ENCODE results near the gene FAM162A. TPM values are rescaled to one million over a fixed set of nuclear protein-coding genes. Genes with fewer than 3 reads are reported as not detected.

FAM162A gene
- polyA plus RNA-seq, 4 donors, result 63.5 to 105 (median 83.9) TPM

GRCh38 chr3:122403489-122403888, 19.5 kb downstream of the FAM162A start:
- H3K27me3 ChIP-seq (ENCODE audit: control insufficient read depth in 3 of 3, insufficient read depth in 3 of 3, low read length in 3 of 3), result no peaks in the 10 kb centered on the region
- no peak overlapping the region for H3K27ac ChIP-seq (ENCODE audit: low read depth in 1 of 3, low read length in 2 of 3)
- no peaks in the 10 kb centered on the region for H3K4me1 ChIP-seq (ENCODE audit: control insufficient read depth in 3 of 3, insufficient read depth in 2 of 3, low read depth in 1 of 3, low read length in 2 of 3)
- FAIRE-seq (no peak), DNase-seq (no peak)
- H3K4me3 ChIP-seq (ENCODE audit: low read depth in 1 of 3, low read length in 3 of 3), result no peak overlapping the region
- H3K36me3 ChIP-seq (ENCODE audit: control insufficient read depth in 3 of 3, insufficient read depth in 2 of 3, low read depth in 1 of 3, low read length in 3 of 3), result peaks cover 3 to 13% (median 11%) of the 10 kb centered on the region in 3 donors
- WGBS, 3 donors, result 86 to 88% (median 87%) methylated on average over 6 of the region's 6 CpGs
- H3K9me3 ChIP-seq (ENCODE audit: control insufficient read depth in 2 of 2, insufficient read depth in 1 of 2, low read depth in 1 of 2, low read length in 1 of 2), result no peaks in the 10 kb centered on the region

GRCh38 chr3:122405015-122405414, 21.0 kb downstream of the FAM162A start:
- no peak for FAIRE-seq
- peaks cover 3 to 19% (median 15%) of the 10 kb centered on the region in 3 donors for H3K36me3 ChIP-seq (ENCODE audit: control insufficient read depth in 3 of 3, insufficient read depth in 2 of 3, low read depth in 1 of 3, low read length in 3 of 3)
- 81 to 92% (median 91%) methylated on average over 3 of the region's 3 CpGs for WGBS, 3 donors

DNA sequence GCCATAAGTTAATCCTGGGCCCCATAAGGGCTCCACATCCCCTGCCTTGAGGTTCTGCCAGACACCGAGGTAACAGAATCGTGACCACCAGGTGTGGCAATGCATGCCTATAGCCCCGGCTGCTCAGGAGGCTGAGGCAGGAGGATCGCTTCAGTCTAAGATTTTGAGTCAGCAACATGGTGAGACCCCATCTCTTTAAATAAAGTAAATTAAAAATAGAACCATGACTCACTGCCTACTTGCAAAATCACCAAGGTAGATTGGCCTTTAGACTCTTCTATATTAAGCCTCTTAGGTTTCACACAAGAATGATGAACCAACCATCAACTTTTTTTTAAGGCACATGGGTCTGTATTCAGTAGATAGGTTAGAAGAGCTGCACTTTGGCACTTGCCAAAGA, 22.2 kb downstream of the FAM162A start:
- FAIRE-seq (no peak), DNase-seq (no peak)
- Histone ChIP-seq H3K4me1 (ENCODE audit: control insufficient read depth in 3 of 3, insufficient read depth in 2 of 3, low read depth in 1 of 3, low read length in 2 of 3) (no peaks in the 10 kb centered on the region), H3K27me3 (ENCODE audit: control insufficient read depth in 3 of 3, insufficient read depth in 3 of 3, low read length in 3 of 3) (no peaks in the 10 kb centered on the region), H3K27ac (ENCODE audit: low read depth in 1 of 3, low read length in 2 of 3) (no peak overlapping the region), H3K36me3 (ENCODE audit: control insufficient read depth in 3 of 3, insufficient read depth in 2 of 3, low read depth in 1 of 3, low read length in 3 of 3) (peaks cover 3 to 19% (median 17%) of the 10 kb centered on the region in 3 donors), H3K9me3 (ENCODE audit: control insufficient read depth in 2 of 2, insufficient read depth in 1 of 2, low read depth in 1 of 2, low read length in 1 of 2) (no peaks in the 10 kb centered on the region), H3K4me3 (ENCODE audit: low read depth in 1 of 3, low read length in 3 of 3) (no peak overlapping the region)
- WGBS, 3 donors, result 82 to 91% (median 89%) methylated on average over 4 of the region's 4 CpGs

More at GRCh38 chr3:122405015-122405414, 21.0 kb downstream of the FAM162A start:
- no peaks in the 10 kb centered on the region for H3K4me1 ChIP-seq (ENCODE audit: control insufficient read depth in 3 of 3, insufficient read depth in 2 of 3, low read depth in 1 of 3, low read length in 2 of 3)
- no peaks in the 10 kb centered on the region for H3K27me3 ChIP-seq (ENCODE audit: control insufficient read depth in 3 of 3, insufficient read depth in 3 of 3, low read length in 3 of 3)
- H3K9me3 ChIP-seq (ENCODE audit: control insufficient read depth in 2 of 2, insufficient read depth in 1 of 2, low read depth in 1 of 2, low read length in 1 of 2), result no peaks in the 10 kb centered on the region
- no peak overlapping the region for H3K4me3 ChIP-seq (ENCODE audit: low read depth in 1 of 3, low read length in 3 of 3)
- no peak overlapping the region for H3K27ac ChIP-seq (ENCODE audit: low read depth in 1 of 3, low read length in 2 of 3)
- no peak for DNase-seq

GRCh38 chr3:122407946-122408345, 24.0 kb downstream of the FAM162A start:
- peaks cover 3 to 22% (median 19%) of the 10 kb centered on the region in 3 donors for H3K36me3 ChIP-seq (ENCODE audit: control insufficient read depth in 3 of 3, insufficient read depth in 2 of 3, low read depth in 1 of 3, low read length in 3 of 3)

DNA sequence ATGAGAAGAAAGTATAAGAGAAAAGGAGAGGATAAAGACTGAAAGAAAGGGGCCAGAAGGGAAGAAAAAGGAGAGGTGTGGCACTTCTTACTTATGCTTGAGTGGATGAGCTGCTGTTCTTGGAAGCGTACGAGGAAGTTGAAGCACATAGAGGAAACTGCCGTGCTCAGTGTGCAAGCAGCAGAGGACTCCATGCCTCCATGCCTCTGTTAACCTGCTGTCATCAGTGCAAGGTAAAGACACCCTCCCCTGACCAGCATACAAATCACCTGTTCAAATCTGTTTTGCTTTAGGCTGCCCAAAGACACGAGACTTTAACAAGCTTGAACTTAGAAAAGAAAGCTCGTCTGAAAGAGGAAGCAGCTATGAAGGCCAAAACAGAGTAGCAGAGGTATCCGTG, 25.5 kb downstream of the FAM162A start:
- peaks cover 5 to 24% (median 16%) of the 10 kb centered on the region in 3 donors for H3K36me3 ChIP-seq (ENCODE audit: control insufficient read depth in 3 of 3, insufficient read depth in 2 of 3, low read depth in 1 of 3, low read length in 3 of 3)
- peaks cover 0 to 4% (median 0%) of the 10 kb centered on the region in 3 donors for H3K4me1 ChIP-seq (ENCODE audit: control insufficient read depth in 3 of 3, insufficient read depth in 2 of 3, low read depth in 1 of 3, low read length in 2 of 3)
- H3K27ac ChIP-seq (ENCODE audit: low read depth in 1 of 3, low read length in 2 of 3), result no peak overlapping the region

More at GRCh38 chr3:122407946-122408345, 24.0 kb downstream of the FAM162A start:
- Histone ChIP-seq H3K27ac (ENCODE audit: low read depth in 1 of 3, low read length in 2 of 3) (no peak overlapping the region), H3K27me3 (ENCODE audit: control insufficient read depth in 3 of 3, insufficient read depth in 3 of 3, low read length in 3 of 3) (no peaks in the 10 kb centered on the region), H3K9me3 (ENCODE audit: control insufficient read depth in 2 of 2, insufficient read depth in 1 of 2, low read depth in 1 of 2, low read length in 1 of 2) (no peaks in the 10 kb centered on the region), H3K4me1 (ENCODE audit: control insufficient read depth in 3 of 3, insufficient read depth in 2 of 3, low read depth in 1 of 3, low read length in 2 of 3) (no peaks in the 10 kb centered on the region), H3K4me3 (ENCODE audit: low read depth in 1 of 3, low read length in 3 of 3) (no peak overlapping the region)
- no peak for FAIRE-seq
- WGBS, 3 donors, result 88 to 89% (median 89%) methylated on average over 1 of the region's 1 CpG
- DNase-seq, result no peak

DNA sequence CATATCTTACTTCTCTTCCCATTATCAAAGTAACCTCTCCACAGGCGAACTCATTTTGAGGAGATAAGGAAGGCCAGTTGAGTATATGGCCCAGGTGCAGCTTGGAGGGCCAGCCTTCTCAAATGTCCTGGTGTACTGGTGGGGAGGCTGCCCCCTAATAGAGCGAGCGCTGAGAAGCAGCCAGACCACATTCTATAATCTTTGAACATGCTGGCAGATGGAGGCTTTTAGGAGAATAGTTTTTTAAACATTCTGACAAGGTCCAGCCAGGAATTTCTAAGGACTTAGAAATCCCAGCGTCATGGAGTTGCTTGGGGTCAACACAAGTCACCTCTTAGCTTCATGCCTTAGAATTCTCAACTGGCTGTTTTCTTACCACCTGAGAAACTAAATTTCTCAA, 26.1 kb downstream of the FAM162A start:
- no peak overlapping the region for H3K27ac ChIP-seq (ENCODE audit: low read depth in 1 of 3, low read length in 2 of 3)

More for the DNA sequence above, 25.5 kb downstream of the FAM162A start:
- DNase-seq (no peak), FAIRE-seq (no peak)
- no peaks in the 10 kb centered on the region for H3K27me3 ChIP-seq (ENCODE audit: control insufficient read depth in 3 of 3, insufficient read depth in 3 of 3, low read length in 3 of 3)
- WGBS, 3 donors, result 74 to 88% (median 87%) methylated on average over 6 of the region's 6 CpGs
- H3K9me3 ChIP-seq (ENCODE audit: control insufficient read depth in 2 of 2, insufficient read depth in 1 of 2, low read depth in 1 of 2, low read length in 1 of 2), result no peaks in the 10 kb centered on the region
- H3K4me3 ChIP-seq (ENCODE audit: low read depth in 1 of 3, low read length in 3 of 3), result no peak overlapping the region

GRCh38 chr3:122410639-122411038, 26.7 kb downstream of the FAM162A start:
- H3K4me1 ChIP-seq (ENCODE audit: control insufficient read depth in 3 of 3, insufficient read depth in 2 of 3, low read depth in 1 of 3, low read length in 2 of 3), result peaks cover 0 to 13% (median 6%) of the 10 kb centered on the region in 3 donors
- no peak overlapping the region for H3K4me3 ChIP-seq (ENCODE audit: low read depth in 1 of 3, low read length in 3 of 3)
- DNase-seq (no peak), FAIRE-seq (no peak)
- no peaks in the 10 kb centered on the region for H3K9me3 ChIP-seq (ENCODE audit: control insufficient read depth in 2 of 2, insufficient read depth in 1 of 2, low read depth in 1 of 2, low read length in 1 of 2)
- H3K36me3 ChIP-seq (ENCODE audit: control insufficient read depth in 3 of 3, insufficient read depth in 2 of 3, low read depth in 1 of 3, low read length in 3 of 3), result peaks cover 5 to 19% (median 12%) of the 10 kb centered on the region in 3 donors
- H3K27ac ChIP-seq (ENCODE audit: low read depth in 1 of 3, low read length in 2 of 3), result no peak overlapping the region
- H3K27me3 ChIP-seq (ENCODE audit: control insufficient read depth in 3 of 3, insufficient read depth in 3 of 3, low read length in 3 of 3), result no peaks in the 10 kb centered on the region
- 84 to 90% (median 87%) methylated on average over 6 of the region's 6 CpGs for WGBS, 3 donors

More for the DNA sequence above, 26.1 kb downstream of the FAM162A start:
- FAIRE-seq, result no peak
- H3K36me3 ChIP-seq (ENCODE audit: control insufficient read depth in 3 of 3, insufficient read depth in 2 of 3, low read depth in 1 of 3, low read length in 3 of 3), result peaks cover 5 to 21% (median 16%) of the 10 kb centered on the region in 3 donors
- 88 to 92% (median 90%) methylated on average over 4 of the region's 4 CpGs for WGBS, 3 donors
- no peaks in the 10 kb centered on the region for H3K9me3 ChIP-seq (ENCODE audit: control insufficient read depth in 2 of 2, insufficient read depth in 1 of 2, low read depth in 1 of 2, low read length in 1 of 2)
- H3K4me3 ChIP-seq (ENCODE audit: low read depth in 1 of 3, low read length in 3 of 3), result no peak overlapping the region
- no peaks in the 10 kb centered on the region for H3K27me3 ChIP-seq (ENCODE audit: control insufficient read depth in 3 of 3, insufficient read depth in 3 of 3, low read length in 3 of 3)
- H3K4me1 ChIP-seq (ENCODE audit: control insufficient read depth in 3 of 3, insufficient read depth in 2 of 3, low read depth in 1 of 3, low read length in 2 of 3), result peaks cover 0 to 10% (median 3%) of the 10 kb centered on the region in 3 donors
- no peak for DNase-seq

- WGBS, 3 donors, result 79 to 95% (median 91%) methylated on average over 3 of the region's 3 CpGs
- Histone ChIP-seq H3K27ac (ENCODE audit: low read depth in 1 of 3, low read length in 2 of 3) (no peak overlapping the region), H3K4me3 (ENCODE audit: low read depth in 1 of 3, low read length in 3 of 3) (no peak overlapping the region), H3K4me1 (ENCODE audit: control insufficient read depth in 3 of 3, insufficient read depth in 2 of 3, low read depth in 1 of 3, low read length in 2 of 3) (peaks cover 0 to 24% (median 10%) of the 10 kb centered on the region in 3 donors), H3K27me3 (ENCODE audit: control insufficient read depth in 3 of 3, insufficient read depth in 3 of 3, low read length in 3 of 3) (no peaks in the 10 kb centered on the region), H3K36me3 (ENCODE audit: control insufficient read depth in 3 of 3, insufficient read depth in 2 of 3, low read depth in 1 of 3, low read length in 3 of 3) (peaks cover 2 to 13% (median 4%) of the 10 kb centered on the region in 3 donors), H3K9me3 (ENCODE audit: control insufficient read depth in 2 of 2, insufficient read depth in 1 of 2, low read depth in 1 of 2, low read length in 1 of 2) (no peaks in the 10 kb centered on the region)
- no peak for DNase-seq
- FAIRE-seq, result no peak
Observed at GRCh38 chr3:122414391-122414790, 30.4 kb downstream of the FAM162A start.

All from small intestine (tissue), 7 donors.